Stimulated activated CD8-positive, alpha-beta memory T cell treated with anti-CD3 and anti-CD28 coated beads, Interleukin-4, amount 100 ng/mL, for 1 hour (primary cell): ENCODE measurements around the gene NXPH3.
"Not testable (repeated sequence)": the region's sequence is repeated elsewhere in the genome, so short reads cannot be mapped to it uniquely, and the experiment has no call there.

Experiments
- DNase-seq, 2 donors: peaks; one replicate each; pipeline ENCODE4 v3.0.0-alpha.2; 2020; ENCODE audit warnings: low read depth in 2 of 2, low spot score in 1 of 2

Gene NXPH3

GRCh38 chr17:49554694-49555494 lies 20.8 kb upstream of the NXPH3 start:
- DNase-seq, result no peak

GRCh38 chr17:49555495-49556222 lies 20.0 kb upstream of the NXPH3 start:
- DNase-seq, result no peak

- peak; percentile 53 to 73 for DNase-seq
These were observed 19.3 kb upstream of the NXPH3 start for GRCh38 chr17:49556223-49556943.

- DNase-seq, result no peak
These were observed 18.2 kb upstream of the NXPH3 start for GRCh38 chr17:49557312-49558024.

- no peak for DNase-seq
These were observed 11.0 kb upstream of the NXPH3 start for GRCh38 chr17:49564638-49565037.

- DNase-seq, result no peak
These were observed 9.7 kb upstream of the NXPH3 start for GRCh38 chr17:49565948-49566491.

- DNase-seq, result no peak
These were observed 9.0 kb upstream of the NXPH3 start for GRCh38 chr17:49566668-49567071.

- no peak for DNase-seq
These were observed 8.6 kb upstream of the NXPH3 start for GRCh38 chr17:49567104-49567521.

GRCh38 chr17:49567871-49568694 lies 7.6 kb upstream of the NXPH3 start:
- DNase-seq, result peak; percentile 53 to 71

- DNase-seq, result not testable (repeated sequence)
These were observed 7.0 kb upstream of the NXPH3 start for GRCh38 chr17:49568695-49569047.

- no peak for DNase-seq
These were observed 5.0 kb upstream of the NXPH3 start for GRCh38 chr17:49570540-49571242.

GRCh38 chr17:49571283-49571682 lies 4.4 kb upstream of the NXPH3 start:
- DNase-seq, result no peak

GRCh38 chr17:49571764-49572163 lies 3.9 kb upstream of the NXPH3 start:
- no peak for DNase-seq

- no peak for DNase-seq
These were observed 3.4 kb upstream of the NXPH3 start for GRCh38 chr17:49572226-49572625.

GRCh38 chr17:49572806-49573420 lies 2.8 kb upstream of the NXPH3 start:
- DNase-seq, result no peak

- DNase-seq, result no peak
These were observed 2.0 kb upstream of the NXPH3 start for GRCh38 chr17:49573510-49574322.

GRCh38 chr17:49574323-49574781 lies 1.3 kb upstream of the NXPH3 start:
- DNase-seq, result no peak
